ENCODE measurements around the gene PAM16. TPM values are rescaled to one million over a fixed set of nuclear protein-coding genes. Genes with fewer than 3 reads are reported as not detected.

The PAM16 gene
- total and polyA plus RNA-seq, 9 of the 15 experiments (the other 6 are each of a cell fraction or from before 2014, with no cell fraction given), result 38.7 to 273 (median 79.3) TPM

GRCh38 chr16:4336701-4337539 lies 14.2 kb downstream of the PAM16 start (continued):
- TF ChIP-seq USF2 (CRISPR knock-in tag; IDR thresholded peaks at IDR 0.05) (no peak), MBD1 (CRISPR knock-in tag; IDR thresholded peaks at IDR 0.05) (no peak), OTX1 (CRISPR knock-in tag; IDR thresholded peaks at IDR 0.05) (no peak), ZNF263 (CRISPR knock-in tag; IDR thresholded peaks at IDR 0.05; ENCODE audit: borderline replicate concordance) (no peak), ZNF511 (CRISPR knock-in tag; IDR thresholded peaks at IDR 0.05) (no peak), L3MBTL2 (IDR thresholded peaks at IDR 0.05) (no peak), SPI1 (IDR thresholded peaks at IDR 0.05; ENCODE audit: borderline replicate concordance, low read depth, low read length) (no peak), ZNF124 (CRISPR knock-in tag; IDR thresholded peaks at IDR 0.05) (no peak), SNIP1 (IDR thresholded peaks at IDR 0.05; ENCODE audit: low read depth) (no peak), ZNF512 (tag; IDR thresholded peaks at IDR 0.05) (no peak), ZNF518B (CRISPR knock-in tag; IDR thresholded peaks at IDR 0.05) (no peak)

Measured in K562 (cell line).